Measurements from ENCODE around the gene ITGA5. TPM values are rescaled to one million over a fixed set of nuclear protein-coding genes. Genes with fewer than 3 reads are reported as not detected.
A peak's percentile ranks its signal among the peaks of the same experiment; 100 is the strongest.

ITGA5 gene
- total RNA-seq, 1 experiment from 2014 or later, result 12.2 TPM

DNA sequence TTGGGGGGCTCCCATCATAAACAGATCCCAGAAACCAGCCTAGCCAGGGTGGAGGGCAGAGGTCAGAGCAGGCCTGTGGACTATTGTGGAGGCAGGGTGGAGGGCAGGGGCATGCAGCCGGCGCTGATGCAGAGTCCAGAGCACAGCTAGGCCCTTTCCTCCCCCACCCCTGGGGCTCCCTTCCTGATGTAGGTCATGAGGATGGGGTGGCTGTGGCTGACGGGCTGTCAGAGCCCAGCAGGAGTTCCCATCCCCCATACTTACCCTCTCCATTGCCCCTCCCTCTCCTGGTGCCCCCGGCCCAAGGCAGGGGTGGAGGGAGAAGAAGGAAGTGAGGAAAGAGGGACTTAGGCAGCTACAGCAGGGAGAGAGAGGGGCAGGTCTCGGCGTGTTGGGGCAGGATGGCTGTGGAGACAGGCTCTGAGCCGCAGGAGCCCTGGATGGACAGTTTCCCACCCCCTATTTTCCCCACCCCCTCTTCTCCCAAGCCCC, 28.8 kb downstream of the ITGA5 start:
- H3K4ac ChIP-seq (ENCODE audit: low read depth, low read length), result no peak overlapping the region
- no peak overlapping the region for H2BK12ac ChIP-seq (ENCODE audit: insufficient read length, low read depth, low read length)
- H3K23ac ChIP-seq (ENCODE audit: insufficient read length, low read depth, low read length), result no peak overlapping the region
- no peak overlapping the region for H4K91ac ChIP-seq (ENCODE audit: insufficient read length, low read depth, low read length)
- no peak overlapping the region for H2AK5ac ChIP-seq (ENCODE audit: insufficient read length, low read length)
- peak overlapping the region; percentile 82 for H3K4me2 ChIP-seq (ENCODE audit: insufficient read depth, insufficient read length, low read length)
- H3K23me2 ChIP-seq (ENCODE audit: insufficient read length, low read depth, low read length, poor library complexity, severe bottlenecking), result peaks cover 25% of the 10 kb centered on the region
- H3K27ac ChIP-seq (ENCODE audit: insufficient read length, low read depth, low read length), result no peak overlapping the region
- peaks cover 29% of the 10 kb centered on the region for H3K4me1 ChIP-seq (ENCODE audit: insufficient read depth, low read length)
- H3K56ac ChIP-seq (ENCODE audit: insufficient read length, low read depth, low read length), result no peak overlapping the region
- Mint-ChIP-seq H3K27ac (peak overlapping the region in 2 of 3 experiments; percentile 53 to 56; a peak in 4 of 7 replicates), H3K4me1 (peaks cover 70 to 76% of the 10 kb centered on the region in 2 experiments), H3K4me3 (peak overlapping the region; percentile 80 to 88), H3K27me3 (ENCODE audit: low read depth) (peaks cover 19% of the 10 kb centered on the region), H3K36me3 (ENCODE audit: insufficient read depth in 1 of 3, low read depth in 3 of 3) (peaks cover 0 to 1% (median 0%) of the 10 kb centered on the region in 3 experiments; a peak in 2 of 7 replicates), H3K9me3 (no peaks in the 10 kb centered on the region)
- H3K9me3 ChIP-seq (ENCODE audit: control insufficient read depth, low read depth, low read length), result no peaks in the 10 kb centered on the region
- TF ChIP-seq, protein P1, sequence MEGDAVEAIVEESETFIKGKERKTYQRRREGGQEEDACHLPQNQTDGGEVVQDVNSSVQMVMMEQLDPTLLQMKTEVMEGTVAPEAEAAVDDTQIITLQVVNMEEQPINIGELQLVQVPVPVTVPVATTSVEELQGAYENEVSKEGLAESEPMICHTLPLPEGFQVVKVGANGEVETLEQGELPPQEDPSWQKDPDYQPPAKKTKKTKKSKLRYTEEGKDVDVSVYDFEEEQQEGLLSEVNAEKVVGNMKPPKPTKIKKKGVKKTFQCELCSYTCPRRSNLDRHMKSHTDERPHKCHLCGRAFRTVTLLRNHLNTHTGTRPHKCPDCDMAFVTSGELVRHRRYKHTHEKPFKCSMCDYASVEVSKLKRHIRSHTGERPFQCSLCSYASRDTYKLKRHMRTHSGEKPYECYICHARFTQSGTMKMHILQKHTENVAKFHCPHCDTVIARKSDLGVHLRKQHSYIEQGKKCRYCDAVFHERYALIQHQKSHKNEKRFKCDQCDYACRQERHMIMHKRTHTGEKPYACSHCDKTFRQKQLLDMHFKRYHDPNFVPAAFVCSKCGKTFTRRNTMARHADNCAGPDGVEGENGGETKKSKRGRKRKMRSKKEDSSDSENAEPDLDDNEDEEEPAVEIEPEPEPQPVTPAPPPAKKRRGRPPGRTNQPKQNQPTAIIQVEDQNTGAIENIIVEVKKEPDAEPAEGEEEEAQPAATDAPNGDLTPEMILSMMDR (conservative IDR thresholded peaks at IDR 0.05), result no peak
- H2AFZ ChIP-seq (ENCODE audit: low read length), result no peak overlapping the region
- H3K79me2 ChIP-seq (ENCODE audit: insufficient read depth, low read length), result no peaks in the 10 kb centered on the region; the same call in 1 of the 2 replicates
- H3K27me3 ChIP-seq (ENCODE audit: insufficient read depth, low read length), result no peaks in the 10 kb centered on the region
- no peak overlapping the region for H3K18ac ChIP-seq (ENCODE audit: insufficient read length, low read depth, low read length)
- H2BK120ac ChIP-seq (ENCODE audit: low read depth, low read length, poor library complexity, severe bottlenecking), result no peak overlapping the region
- no CpG with 5 or more reads among the region's 7 CpGs for WGBS (ENCODE audit: extremely low coverage, insufficient read length, low lambda C conversion rate)
- no peak overlapping the region for H2BK5ac ChIP-seq (ENCODE audit: insufficient read length, low read length)
- no peak overlapping the region; the same call in 1 of the 2 replicates for H3K14ac ChIP-seq (ENCODE audit: insufficient read depth, low read length)
- no peak overlapping the region for H4K5ac ChIP-seq (ENCODE audit: insufficient read length, low read depth, low read length)
- no peak overlapping the region for H3T11ph ChIP-seq (ENCODE audit: low read length)
- no peak overlapping the region for H4K8ac ChIP-seq (replicated peaks; ENCODE audit: insufficient read length, low read depth, low read length)
- peak; percentile 60 for DNase-seq
- no peak overlapping the region for H2BK20ac ChIP-seq (ENCODE audit: low read depth, low read length, poor library complexity, severe bottlenecking)
- H2BK15ac ChIP-seq (ENCODE audit: low read depth, low read length), result no peak overlapping the region
- H4K20me1 ChIP-seq (ENCODE audit: control insufficient read depth, insufficient read depth, insufficient read length), result no peaks in the 10 kb centered on the region
- no peak overlapping the region for H3K9ac ChIP-seq (ENCODE audit: extremely low read depth, insufficient read length, low read length)
- H3K79me1 ChIP-seq (ENCODE audit: insufficient read depth, low read depth, low read length, poor library complexity, severe bottlenecking), result no peaks in the 10 kb centered on the region
